A549 (cell line): ENCODE measurements around the gene TREX2. TPM values are rescaled to one million over a fixed set of nuclear protein-coding genes. Genes with fewer than 3 reads are reported as not detected.
A peak's percentile ranks its signal among the peaks of the same experiment; 100 is the strongest.

Source experiments
- ATAC-seq, 2 experiments: fragments of 200-7000 bp in 1 of 2; fragments of >200 bp in 1 of 2; cut with Nextera tagmentation in 1 of 2; cut with Tn5 transposase in 1 of 2; 3 replicates each; pipeline versions ENCODE4 v1.8.0 to v1.9.1; 2018 to 2020; ENCODE audit warnings: mild to moderate bottlenecking in 1 of 2, moderate library complexity in 1 of 2
- CTCF ChIA-PET: fragments of 300-600 bp; sonication (Branson Sonifier 250); formaldehyde crosslinking; extraction: SDS; loops from one replicate; lab custom pipeline; 2021; ENCODE audit warnings: antibody characterized with exemption, inconsistent platforms; lab: Yijun Ruan, JAX
- POLR2A ChIA-PET: fragments of 350-600 bp; formaldehyde crosslinking; extraction: SDS; loops from one replicate; lab custom pipeline; 2021; ENCODE audit warnings: antibody characterized with exemption, inconsistent platforms; lab: Yijun Ruan, JAX
- DNase-seq, 2 experiments: peaks; one replicate each; pipeline versions ENCODE4 v3.0.0 to v3.0.0-alpha.2; 2011 to 2016; ENCODE audit warnings: low read depth in 1 of 2, low spot score in 1 of 2
- FAIRE-seq: peaks from 2 replicates; lab custom pipeline; 2011; peaks lifted over from hg19 to GRCh38; lab: Jason Lieb, UNC
- H3K27ac ChIP-seq, 2 experiments: fragments of >200 bp; sonication (Bioruptor Twin); formaldehyde crosslinking; 3 replicates each; pipeline ENCODE4 v1.5.1; 2016 to 2017
- H3K4me1 ChIP-seq: fragments of >200 bp; sonication (Bioruptor Twin); formaldehyde crosslinking; 3 replicates; pipeline ENCODE4 v1.6.1; 2016
- H3K4me2 ChIP-seq: fragments of >200 bp; sonication (Bioruptor Twin); formaldehyde crosslinking; 3 replicates; pipeline ENCODE4 v1.6.1; 2016
- H3K4me3 ChIP-seq: fragments of >200 bp; sonication (Bioruptor Twin); formaldehyde crosslinking; 3 replicates; pipeline ENCODE4 v1.5.1; 2016
- H3K9me3 ChIP-seq: fragments of >200 bp; sonication (Bioruptor Twin); formaldehyde crosslinking; 3 replicates; pipeline ENCODE4 v1.6.1; 2016
- CBX8 ChIP-seq: fragments of 200-600 bp; sonication (generic); IDR thresholded peaks from 2 replicates; pipeline ENCODE4 v1.6.1; 2016
- ESRRA ChIP-seq: fragments of 150-350 bp; IDR thresholded peaks from 2 replicates; pipeline ENCODE4 v1.6.1; 2014; ENCODE audit warnings: mild to moderate bottlenecking, low read length, borderline replicate concordance
- FOXS1 ChIP-seq: fragments of 250-450 bp; sonication (Bioruptor Pico); IDR thresholded peaks from 2 replicates; pipeline ENCODE4 v1.5.0; 2020; ENCODE audit warnings: mild to moderate bottlenecking, moderate library complexity
- GATA3 ChIP-seq: IDR thresholded peaks from 2 replicates; pipeline ENCODE4 v1.6.1; 2012; ENCODE audit warnings: borderline replicate concordance
- HDAC2 ChIP-seq: fragments of 200-600 bp; sonication (generic); IDR thresholded peaks from 2 replicates; pipeline ENCODE4 v1.6.1; 2016
- HOXA7 ChIP-seq: fragments of 250-450 bp; sonication (Bioruptor Pico); IDR thresholded peaks from 2 replicates; pipeline ENCODE4 v1.5.0; 2020; ENCODE audit warnings: mild to moderate bottlenecking, moderate library complexity
- HOXB13 ChIP-seq: fragments of 250-450 bp; sonication (Bioruptor Pico); IDR thresholded peaks from 2 replicates; pipeline ENCODE4 v1.5.0; 2020; ENCODE audit warnings: low read depth, mild to moderate bottlenecking, moderate library complexity
- HOXB5 ChIP-seq: fragments of 250-450 bp; sonication (Bioruptor Pico); IDR thresholded peaks from 2 replicates; pipeline ENCODE4 v1.5.0; 2020; ENCODE audit warnings: mild to moderate bottlenecking, moderate library complexity
- KDM1A ChIP-seq: fragments of 200-600 bp; sonication (generic); IDR thresholded peaks from 2 replicates; pipeline ENCODE4 v1.6.1; 2016; ENCODE audit warnings: low read depth, mild to moderate bottlenecking
- NFE2L2 ChIP-seq: fragments of 150-350 bp; conservative IDR thresholded peaks from 2 replicates; pipeline ENCODE4 v1.6.1; 2014; ENCODE audit warnings: low read length
- NPAS2 ChIP-seq: fragments of 250-450 bp; sonication (Bioruptor Pico); IDR thresholded peaks from 2 replicates; pipeline ENCODE4 v1.8.0; 2022; ENCODE audit warnings: mild to moderate bottlenecking, moderate library complexity, borderline replicate concordance
- POLR2A ChIP-seq: IDR thresholded peaks from 2 replicates; pipeline ENCODE4 v1.6.1; 2012; ENCODE audit warnings: mild to moderate bottlenecking, low read length
- RAD21 ChIP-seq, 2 experiments: fragments of >200 bp in 1 of 2; sonication (Bioruptor Twin) in 1 of 2; formaldehyde crosslinking in 1 of 2; IDR thresholded peaks in 1 of 2; conservative IDR thresholded peaks in 1 of 2; 2 replicates in 1 of 2; 3 replicates in 1 of 2; pipeline ENCODE4 v1.6.1; 2012 to 2018; ENCODE audit warnings: inconsistent platforms in 1 of 2
- SMC3 ChIP-seq: fragments of >200 bp; sonication (Bioruptor Twin); formaldehyde crosslinking; IDR thresholded peaks from 3 replicates; pipeline ENCODE4 v1.6.1; 2018; ENCODE audit warnings: inconsistent platforms
- ZC3H11A ChIP-seq: fragments of 450-650 bp; IDR thresholded peaks from 2 replicates; pipeline ENCODE4 v1.6.1; 2014; ENCODE audit warnings: antibody characterized with exemption, mild to moderate bottlenecking
- ZFP36 ChIP-seq: fragments of 450-650 bp; IDR thresholded peaks from 2 replicates; pipeline ENCODE4 v1.6.1; 2014; ENCODE audit warnings: borderline replicate concordance; ENCODE audit not compliant: partially characterized antibody
- ZSCAN20 ChIP-seq: fragments of 250-450 bp; sonication (Bioruptor Pico); IDR thresholded peaks from 2 replicates; pipeline ENCODE4 v1.8.0; 2022; ENCODE audit warnings: mild to moderate bottlenecking, moderate library complexity
- WGBS: methylation state at CpG from one replicate; pipeline ENCODE4 v1.1.6; 2017; ENCODE audit errors: missing lambda C conversion rate; 5-methylcytosine and 5-hydroxymethylcytosine counted together
- polyA plus RNA-seq, 4 experiments: library from polyadenylated mRNA; depleted of rRNA in 3 of 4; stranded (reverse); fragments of >200 nt; fragmentation: RNase III in 1 of 4; extraction: RNeasy Plus Mini Kit Qiagen cat#74134 plus additional on column Dnase treatment in 1 of 4; gene quantifications; 2 replicates in 3 of 4; 3 replicates in 1 of 4; pipeline ENCODE4 v1.2.3, GENCODE V29; 2011 to 2017
- TF ChIP-seq, protein P1 (sequence below): fragments of >200 bp; sonication (Bioruptor Twin); formaldehyde crosslinking; IDR thresholded peaks from 3 replicates; pipeline ENCODE4 v1.6.1; 2016
- TF ChIP-seq, protein P2 (sequence below): IDR thresholded peaks from 2 replicates; pipeline ENCODE4 v1.6.1; 2012; ENCODE audit warnings: low read depth, borderline replicate concordance

TREX2 gene
- polyA plus RNA-seq, 2 of the 4 experiments (the other 2 are of a cell fraction) = 0.27 to 0.99 TPM

- ATAC-seq (no peak; a peak in 1 of 6 replicates), FAIRE-seq (no peak), DNase-seq (no peak)
- no peaks in the 10 kb centered on the region for H3K4me1 ChIP-seq
- POLR2A ChIA-PET = no interaction called here
- H3K27ac ChIP-seq = peak overlapping the region in 1 of 2 experiments; percentile 81; a peak in 4 of 6 replicates
- CTCF ChIA-PET = interaction anchor here (1.3 kb wide), 1 partner anchor 379 kb away, joined by 4 read pairs; no protein-coding TSS in a partner anchor
- H3K4me2 ChIP-seq = peak overlapping the region; percentile 80
- no peaks in the 10 kb centered on the region for H3K9me3 ChIP-seq
- H3K4me3 ChIP-seq = peak overlapping the region; percentile 50
- WGBS = 84% methylated on average over 12 of the region's 17 CpGs
- TF ChIP-seq, protein P1, sequence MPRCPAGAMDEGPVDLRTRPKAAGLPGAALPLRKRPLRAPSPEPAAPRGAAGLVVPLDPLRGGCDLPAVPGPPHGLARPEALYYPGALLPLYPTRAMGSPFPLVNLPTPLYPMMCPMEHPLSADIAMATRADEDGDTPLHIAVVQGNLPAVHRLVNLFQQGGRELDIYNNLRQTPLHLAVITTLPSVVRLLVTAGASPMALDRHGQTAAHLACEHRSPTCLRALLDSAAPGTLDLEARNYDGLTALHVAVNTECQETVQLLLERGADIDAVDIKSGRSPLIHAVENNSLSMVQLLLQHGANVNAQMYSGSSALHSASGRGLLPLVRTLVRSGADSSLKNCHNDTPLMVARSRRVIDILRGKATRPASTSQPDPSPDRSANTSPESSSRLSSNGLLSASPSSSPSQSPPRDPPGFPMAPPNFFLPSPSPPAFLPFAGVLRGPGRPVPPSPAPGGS = no peak
These were observed 33.8 kb downstream of the TREX2 start for GRCh38 chrX:153411988-153412574.

DNA sequence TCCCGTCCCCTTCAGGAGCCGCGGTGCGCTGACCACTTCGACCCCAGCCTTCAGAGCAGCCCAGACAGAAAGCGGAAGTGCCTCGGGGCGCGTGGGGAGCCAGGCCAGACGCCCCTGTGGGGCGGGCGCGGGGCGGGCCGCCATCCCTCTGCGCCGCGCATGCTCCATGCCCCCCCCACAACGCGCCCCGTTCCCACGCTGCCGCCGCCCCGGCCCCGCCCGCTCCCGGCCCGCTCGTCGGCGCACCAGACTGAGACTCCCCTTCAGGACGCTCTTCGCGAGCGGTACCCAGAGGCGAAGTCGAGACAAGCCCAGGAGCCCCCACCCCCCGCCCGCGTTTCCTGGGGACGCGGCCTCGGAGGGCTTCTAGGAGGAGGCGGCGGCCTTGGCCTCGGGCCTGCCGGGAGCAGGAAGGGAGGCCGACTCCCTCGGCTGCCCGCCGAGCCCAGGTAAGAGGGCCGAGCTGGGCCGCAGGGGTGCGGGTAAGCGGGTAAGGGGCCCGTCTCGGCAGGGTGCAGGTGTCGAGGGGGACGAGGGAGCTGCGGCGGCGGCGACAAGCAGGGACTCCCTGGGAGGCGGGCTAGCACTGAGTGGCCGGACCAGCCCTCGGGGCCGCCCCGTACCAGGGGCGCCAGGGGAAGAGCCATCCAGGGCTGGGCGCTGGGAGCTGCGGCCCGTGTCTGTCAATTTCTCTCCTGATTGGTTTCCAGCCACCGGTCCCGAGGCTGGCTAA, 34.4 kb downstream of the TREX2 start, which contains the start of gene ZFP92:
ZFP92 (plus strand) TSS at position 218 of the 733 bp plus-strand sequence. CDS start 6,851 bp downstream, outside the sequence.
- peak within 1 kb of the TSS; percentile 50 for H3K4me3 ChIP-seq
- no peak for DNase-seq
- ChIA-PET CTCF (no interaction called here), POLR2A (no interaction called here)
- H3K27ac ChIP-seq = peak within 1 kb of the TSS; percentile 57 to 81; a peak in 5 of 6 replicates
- no peak for FAIRE-seq
- peak in 1 of 2 experiments; percentile 65; a peak in 4 of 6 replicates for ATAC-seq
- peak within 1 kb of the TSS; percentile 80 for H3K4me2 ChIP-seq
- H3K9me3 ChIP-seq = no peaks in the 10 kb centered on the region
- no peak for TF ChIP-seq RAD21 (conservative IDR thresholded peaks at IDR 0.05 in 1 of 2, IDR thresholded peaks at IDR 0.05 in 1 of 2)
- TF ChIP-seq ZFP36 = peak; percentile 76
- TF ChIP-seq NFE2L2 = no peak
- 40% methylated on average over 3 of the region's 75 CpGs for WGBS
- H3K4me1 ChIP-seq = no peaks in the 10 kb centered on the region

DNA sequence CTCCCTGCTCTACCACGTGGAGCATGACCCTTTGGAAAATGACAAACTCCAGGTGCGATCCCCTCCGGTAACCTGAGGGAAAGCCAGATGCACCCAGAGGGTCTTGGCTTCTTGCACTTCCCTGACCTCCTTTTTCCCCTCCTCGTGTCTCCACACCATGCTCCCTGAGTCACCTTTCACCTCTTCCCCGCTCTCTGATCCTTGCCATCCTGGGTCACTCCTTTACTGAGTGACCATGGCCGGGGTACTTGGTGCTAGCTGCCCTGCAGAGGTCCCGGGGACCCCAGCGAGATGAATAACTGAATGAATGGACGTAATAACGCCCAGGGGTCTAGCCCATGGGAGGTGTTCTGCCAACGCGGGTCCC, 35.0 kb downstream of the TREX2 start:
- Histone ChIP-seq H3K9me3 (no peaks in the 10 kb centered on the region), H3K4me1 (no peaks in the 10 kb centered on the region), H3K4me2 (peak overlapping the region; percentile 80), H3K27ac (peak overlapping the region in 1 of 2 experiments; percentile 81; a peak in 3 of 6 replicates), H3K4me3 (peak overlapping the region; percentile 50)
- ATAC-seq (no peak), FAIRE-seq (no peak), DNase-seq (no peak)
- no peak for TF ChIP-seq HDAC2
- TF ChIP-seq ZSCAN20 (CRISPR knock-in tag) = no peak
- TF ChIP-seq HOXA7 = no peak
- no peak for TF ChIP-seq ESRRA
- TF ChIP-seq SMC3 = no peak
- no peak for TF ChIP-seq CBX8
- ChIA-PET POLR2A (no interaction called here), CTCF (no interaction called here)
- 73% methylated on average over 8 of the region's 12 CpGs for WGBS

GRCh38 chrX:153410373-153410772, 35.5 kb downstream of the TREX2 start:
- CTCF ChIA-PET = interaction anchor here (0.6 kb wide), 2 partner anchors 60 to 372 kb away, joined by 3 read pairs; partner anchors contain the start of gene HAUS7
- FAIRE-seq = no peak
- Histone ChIP-seq H3K4me1 (no peaks in the 10 kb centered on the region), H3K27ac (no peak overlapping the region), H3K4me3 (no peak overlapping the region), H3K4me2 (no peak overlapping the region), H3K9me3 (no peaks in the 10 kb centered on the region)
- TF ChIP-seq CBX8 (no peak), HOXB5 (CRISPR knock-in tag) (no peak), GATA3 (no peak), KDM1A (no peak), ZC3H11A (no peak), HOXB13 (CRISPR knock-in tag) (no peak), FOXS1 (no peak), NPAS2 (CRISPR knock-in tag) (no peak), POLR2A (no peak), ESRRA (no peak)
- TF ChIP-seq, protein P1 = no peak
- TF ChIP-seq, protein P2, sequence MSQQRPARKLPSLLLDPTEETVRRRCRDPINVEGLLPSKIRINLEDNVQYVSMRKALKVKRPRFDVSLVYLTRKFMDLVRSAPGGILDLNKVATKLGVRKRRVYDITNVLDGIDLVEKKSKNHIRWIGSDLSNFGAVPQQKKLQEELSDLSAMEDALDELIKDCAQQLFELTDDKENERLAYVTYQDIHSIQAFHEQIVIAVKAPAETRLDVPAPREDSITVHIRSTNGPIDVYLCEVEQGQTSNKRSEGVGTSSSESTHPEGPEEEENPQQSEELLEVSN = no peak
- WGBS = 85% methylated on average over 10 of the region's 15 CpGs
- ATAC-seq = no peak
- DNase-seq = no peak
- POLR2A ChIA-PET = no interaction called here
